ENCODE results near the gene TMEM238. TPM values are rescaled to one million over a fixed set of nuclear protein-coding genes. Genes with fewer than 3 reads are reported as not detected.

TMEM238 gene
- total RNA-seq, 1 experiment from 2014 or later = 6.7 TPM

DNA sequence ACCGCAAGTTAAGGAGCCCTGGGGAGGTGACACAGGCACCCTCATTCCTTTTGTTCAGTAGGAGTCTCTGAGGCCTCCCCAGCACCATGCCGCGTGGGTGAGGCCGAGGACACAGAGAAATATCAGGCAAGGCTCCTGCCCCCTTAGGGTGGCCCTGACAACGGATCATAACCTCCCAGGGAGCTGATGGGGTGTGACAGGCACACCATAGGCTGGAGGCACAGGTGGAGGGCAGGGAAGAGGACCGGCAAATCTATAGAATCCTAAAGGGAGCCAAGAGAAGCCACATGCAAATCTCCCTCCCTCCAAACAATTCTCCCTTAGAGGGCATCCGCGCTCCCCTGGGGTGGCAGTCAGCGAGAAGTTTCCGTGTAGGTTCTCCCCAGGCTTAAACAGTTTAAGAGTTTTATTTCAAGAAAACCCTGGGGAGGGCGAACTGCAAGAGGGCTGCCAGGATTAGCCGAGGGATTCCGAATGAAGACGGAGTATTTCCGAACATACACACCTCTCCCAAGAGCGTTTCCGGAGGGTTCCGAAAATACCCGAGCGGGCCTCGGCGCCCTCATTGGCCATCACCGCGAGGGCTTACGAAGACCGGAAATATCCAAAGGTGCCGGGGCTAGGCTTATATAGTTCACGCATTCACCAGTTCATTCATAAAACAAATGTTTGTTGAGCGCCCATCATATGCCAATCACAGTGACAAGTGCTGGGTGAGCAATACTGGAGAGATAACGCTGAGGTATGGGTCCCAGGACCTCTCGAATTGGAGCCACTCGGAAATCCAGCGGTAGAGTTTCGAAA, 1.0 kb upstream of the TMEM238 start:
- in situ Hi-C loops (cut with HindIII; ENCODE audit: low pct_unique_long_range_greater_than_20kb, low sequenced_read_pairs) = no loop called here
- peak; percentile 98 for DNase-seq (ENCODE audit: low read depth)

DNA sequence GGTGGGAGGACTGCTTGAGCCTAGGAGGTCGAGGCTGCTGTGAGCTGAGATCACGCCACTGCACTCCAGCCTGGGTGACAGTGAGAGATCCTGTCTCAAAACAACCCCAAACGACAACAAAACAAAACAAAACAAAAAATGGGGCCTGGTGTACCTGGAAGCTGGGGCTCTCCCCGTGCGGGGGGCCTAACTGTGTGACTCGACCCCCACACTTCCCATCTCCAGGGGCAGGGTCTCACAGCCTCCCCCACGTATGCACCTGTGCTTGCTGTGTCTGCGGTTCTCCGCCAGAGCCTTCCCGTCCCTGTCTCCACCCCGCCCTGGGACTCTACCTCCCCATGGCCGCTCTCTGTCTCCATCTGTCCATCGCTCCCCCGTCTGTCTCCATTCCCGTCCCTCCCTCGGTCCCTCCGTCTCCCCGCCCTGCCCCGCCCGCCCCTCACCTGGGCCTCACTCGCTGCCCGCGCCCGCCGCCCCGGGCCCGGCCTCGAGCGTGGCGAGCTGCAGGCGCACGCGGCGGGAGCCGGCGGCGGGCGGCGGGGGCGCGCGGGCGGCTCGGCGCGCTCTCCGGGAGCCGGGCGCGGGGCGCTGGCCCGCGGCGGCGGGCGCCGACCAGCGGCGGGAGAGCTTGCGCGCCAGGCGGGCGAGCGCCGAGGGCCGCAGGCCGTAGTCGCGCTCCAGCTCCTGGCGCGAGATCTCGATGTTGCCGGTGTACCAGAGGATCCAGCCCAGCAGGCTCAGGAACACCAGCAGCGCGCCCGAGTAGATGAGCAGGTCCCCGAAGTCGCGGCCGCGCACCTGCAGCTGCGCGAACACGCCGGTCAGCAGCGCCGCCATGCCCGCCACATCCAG, 587 bp downstream of the TMEM238 start:
- in situ Hi-C loops (cut with HindIII; ENCODE audit: low pct_unique_long_range_greater_than_20kb, low sequenced_read_pairs) = no loop called here
- peak; percentile 64 for DNase-seq (ENCODE audit: low read depth)

DNA sequence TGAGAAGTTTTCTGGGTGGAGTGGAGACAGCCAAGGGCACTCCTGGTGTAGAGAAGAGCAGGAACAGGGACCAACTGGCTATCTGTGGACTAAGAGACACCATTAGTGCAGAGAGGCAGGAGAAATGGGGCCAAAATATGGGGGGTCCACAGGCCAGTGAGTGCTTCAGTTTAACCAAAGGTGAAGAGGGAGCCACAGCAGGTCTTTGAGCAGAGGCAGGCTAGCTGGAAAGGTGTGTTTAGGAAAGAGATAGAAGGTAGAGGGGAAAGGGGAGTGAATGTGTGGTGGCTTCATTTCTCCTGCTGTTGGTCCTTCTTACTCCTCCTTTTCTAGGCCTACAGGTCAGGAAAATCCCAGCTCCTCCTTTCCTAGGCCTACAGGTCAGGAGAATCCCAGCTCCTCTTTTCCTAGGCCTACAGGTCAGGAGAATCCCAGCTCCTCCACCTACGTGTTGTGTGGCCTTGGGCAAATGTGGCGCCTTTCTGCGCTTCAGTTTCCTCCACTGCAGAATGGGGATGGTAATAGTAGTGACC, 1.5 kb downstream of the TMEM238 start:
- in situ Hi-C loops (cut with HindIII; ENCODE audit: low pct_unique_long_range_greater_than_20kb, low sequenced_read_pairs) = no loop called here
- no peak for DNase-seq (ENCODE audit: low read depth)

DNA sequence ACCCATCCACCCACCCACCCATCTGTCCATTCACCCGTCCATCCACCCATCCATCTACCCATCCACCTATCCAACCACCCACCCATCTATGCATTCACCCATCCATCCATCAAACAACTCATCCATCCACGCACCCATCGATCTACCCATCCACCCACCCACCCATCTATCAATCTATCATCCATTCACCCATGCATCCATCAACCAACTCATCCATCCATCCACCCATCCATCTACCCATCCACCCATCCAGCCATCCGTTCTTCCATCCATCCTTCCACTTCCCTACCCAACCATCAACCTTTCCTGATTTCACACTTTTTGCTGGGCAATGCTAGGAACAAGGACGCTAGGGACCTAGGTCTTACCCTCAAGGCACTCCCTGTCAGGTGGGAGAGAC, 2.1 kb downstream of the TMEM238 start:
- no peak for DNase-seq (ENCODE audit: low read depth)
- in situ Hi-C loops (cut with HindIII; ENCODE audit: low pct_unique_long_range_greater_than_20kb, low sequenced_read_pairs) = no loop called here

DNA sequence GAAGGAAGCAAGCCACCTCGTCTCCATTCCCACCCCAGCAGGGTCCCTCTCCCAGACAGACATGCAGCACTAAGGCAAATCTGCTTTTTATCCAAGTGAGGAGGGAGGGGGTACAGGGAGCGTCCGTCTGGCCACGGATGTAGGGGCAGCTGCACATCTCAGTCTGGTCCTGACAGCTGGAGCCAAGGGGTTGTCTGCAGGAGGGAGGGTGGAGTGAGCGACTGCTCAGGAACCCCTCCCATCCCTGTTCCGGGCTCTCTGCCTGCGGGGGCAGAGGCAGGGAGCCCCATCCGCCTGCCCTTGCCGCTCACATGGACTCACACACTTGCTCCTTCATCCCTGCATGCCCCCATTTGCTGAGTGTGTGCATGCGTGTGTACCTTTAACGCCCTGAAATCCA, 4.9 kb downstream of the TMEM238 start:
- in situ Hi-C loops (cut with HindIII; ENCODE audit: low pct_unique_long_range_greater_than_20kb, low sequenced_read_pairs) = no loop called here

DNA sequence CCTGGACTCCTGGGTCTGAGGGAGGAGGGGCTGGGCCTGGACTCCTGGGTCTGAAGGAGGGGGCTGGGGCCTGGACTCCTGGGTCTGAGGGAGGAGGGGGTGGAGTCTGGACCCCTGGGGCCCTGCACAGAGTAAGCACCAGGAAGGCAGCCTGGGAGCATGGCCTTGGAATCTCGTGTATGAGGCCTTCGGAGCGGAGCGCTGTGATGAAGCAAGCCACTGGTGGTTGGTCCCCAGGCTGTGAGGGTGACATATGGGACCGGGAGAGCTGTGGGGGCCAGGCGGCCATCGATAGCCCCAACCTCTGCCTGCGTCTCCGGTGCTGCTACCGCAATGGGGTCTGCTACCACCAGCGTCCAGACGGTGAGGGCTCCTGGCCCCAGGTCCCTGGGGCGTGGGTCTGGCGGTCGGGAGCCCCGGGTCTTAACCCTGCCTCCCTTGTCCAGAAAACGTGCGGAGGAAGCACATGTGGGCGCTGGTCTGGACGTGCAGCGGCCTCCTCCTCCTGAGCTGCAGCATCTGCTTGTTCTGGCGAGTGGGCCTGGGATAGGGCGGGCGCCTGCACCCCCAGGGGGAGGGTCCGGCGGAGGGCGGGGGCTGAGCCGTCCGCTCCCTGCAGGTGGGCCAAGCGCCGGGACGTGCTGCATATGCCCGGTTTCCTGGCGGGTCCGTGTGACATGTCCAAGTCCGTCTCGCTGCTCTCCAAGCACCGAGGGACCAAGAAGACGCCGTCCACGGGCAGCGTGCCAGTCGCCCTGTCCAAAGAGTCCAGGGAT, 6.5 kb downstream of the TMEM238 start:
- in situ Hi-C loops (cut with HindIII; ENCODE audit: low pct_unique_long_range_greater_than_20kb, low sequenced_read_pairs) = no loop called here
- DNase-seq (ENCODE audit: low read depth) = no peak

More for the DNA sequence above, 4.9 kb downstream of the TMEM238 start:
- no peak for DNase-seq (ENCODE audit: low read depth)

DNA sequence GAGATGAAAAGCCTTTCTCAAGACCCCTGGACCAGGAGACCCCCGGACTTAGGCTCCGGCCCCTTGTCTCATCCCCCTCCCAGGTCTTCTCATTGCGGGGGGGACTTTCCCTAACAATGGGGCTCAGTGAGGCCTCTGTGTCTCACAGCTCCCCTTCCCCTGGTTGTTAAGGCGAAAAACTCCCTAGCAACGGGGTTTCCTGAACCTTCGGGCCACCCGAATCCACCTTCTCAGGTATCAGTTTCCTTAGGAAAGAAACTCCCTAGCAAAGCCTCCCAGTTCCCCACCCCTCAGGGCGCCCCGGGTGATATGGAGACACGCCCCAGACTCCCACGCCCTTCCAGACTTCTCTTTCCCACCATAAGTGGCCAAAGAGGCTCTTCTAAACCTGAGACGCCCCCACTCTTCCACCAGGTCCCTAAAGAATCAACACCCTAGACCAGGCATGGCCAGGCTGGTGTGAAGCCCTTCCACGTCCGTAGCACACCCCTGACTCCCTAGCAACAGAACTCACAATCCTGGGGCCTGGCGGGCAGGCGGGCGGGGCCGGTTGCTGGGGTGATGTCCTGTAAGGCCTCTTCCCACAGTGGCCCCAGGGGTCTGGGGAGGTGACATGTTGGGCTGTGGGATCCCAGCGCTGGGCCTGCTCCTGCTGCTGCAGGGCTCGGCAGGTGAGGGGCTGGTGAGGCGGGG, 7.7 kb downstream of the TMEM238 start, which contains the start of gene TMEM190:
TMEM190 (plus strand) TSS at position 586 of the 693 bp plus-strand sequence; CDS start at position 614, 28 bp downstream.
- no peak for DNase-seq (ENCODE audit: low read depth)
- in situ Hi-C loops (cut with HindIII; ENCODE audit: low pct_unique_long_range_greater_than_20kb, low sequenced_read_pairs) = no loop called here

DNA sequence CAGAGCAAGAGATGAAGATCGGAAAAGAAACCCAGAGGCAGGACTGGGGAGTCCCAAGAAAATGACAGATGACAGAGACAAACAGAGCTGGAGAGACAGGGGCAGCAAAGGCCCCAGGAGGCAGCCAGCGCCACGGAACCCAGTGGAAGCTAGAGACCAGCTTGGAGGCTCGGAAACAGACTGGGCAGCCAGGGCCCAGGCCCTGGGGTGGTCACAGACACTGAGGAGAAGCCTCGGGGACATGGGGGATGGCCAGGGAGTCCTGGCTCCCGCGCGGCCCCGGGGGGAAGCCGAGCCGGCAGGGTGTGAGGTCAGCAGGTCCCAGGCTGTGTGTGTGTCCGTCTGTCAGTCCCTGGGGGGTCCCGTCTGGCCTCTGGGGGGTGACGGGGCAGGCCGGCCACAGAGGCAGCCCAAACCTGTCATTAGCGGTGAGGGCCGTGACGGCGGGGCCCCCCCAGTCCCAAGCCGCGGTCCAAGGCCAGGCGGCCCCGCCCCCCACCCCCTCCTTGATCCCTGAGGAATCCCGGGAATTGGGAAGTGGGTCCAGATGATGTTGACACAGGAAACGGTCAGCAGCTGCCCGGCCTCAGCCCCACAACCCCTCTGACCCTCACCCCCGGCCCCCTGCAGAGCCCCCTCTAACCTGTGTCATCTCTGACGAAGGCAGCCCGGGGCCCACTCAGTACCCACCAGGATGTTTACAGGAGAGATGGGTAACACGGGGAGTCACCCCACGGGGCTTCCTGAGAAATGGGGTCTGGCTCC, 9.9 kb downstream of the TMEM238 start:
- in situ Hi-C loops (cut with HindIII; ENCODE audit: low pct_unique_long_range_greater_than_20kb, low sequenced_read_pairs) = no loop called here
- no peak for DNase-seq (ENCODE audit: low read depth)

DNA sequence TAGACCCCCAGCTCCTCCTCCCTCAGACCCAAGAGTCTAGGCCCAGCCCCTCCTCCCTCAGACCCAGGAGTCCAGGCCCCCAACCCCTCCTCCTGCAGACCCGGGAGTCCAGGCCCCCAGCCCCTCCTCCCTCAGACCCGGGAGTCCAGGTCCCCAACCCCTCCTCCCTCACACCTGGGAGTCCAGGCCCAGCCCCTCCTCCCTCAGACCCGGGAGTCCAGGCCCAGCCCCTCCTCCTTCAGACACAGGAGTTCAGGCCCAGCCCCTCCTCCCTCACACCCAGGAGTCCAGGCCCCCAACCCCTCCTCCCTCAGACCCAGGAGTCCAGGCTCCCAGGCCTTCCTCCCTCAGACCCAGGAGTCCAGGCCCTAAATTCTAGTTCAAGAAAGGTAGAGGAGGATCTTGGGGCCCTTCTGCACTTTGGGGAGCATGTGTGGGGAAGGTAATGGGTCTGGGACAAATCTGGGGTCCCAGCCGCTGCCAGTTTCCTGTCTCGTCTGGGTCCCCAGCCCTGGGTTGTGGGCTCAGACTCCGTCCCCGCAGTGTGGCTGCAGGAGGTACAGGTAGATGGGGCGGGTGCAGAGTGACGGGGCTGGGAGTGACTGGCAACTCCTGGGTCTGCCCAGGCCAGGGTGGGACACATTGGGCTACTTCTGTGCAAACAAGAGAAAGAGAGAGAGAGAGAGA, 10.6 kb downstream of the TMEM238 start:
- in situ Hi-C loops (cut with HindIII; ENCODE audit: low pct_unique_long_range_greater_than_20kb, low sequenced_read_pairs) = no loop called here
- no peak for DNase-seq (ENCODE audit: low read depth)

DNA sequence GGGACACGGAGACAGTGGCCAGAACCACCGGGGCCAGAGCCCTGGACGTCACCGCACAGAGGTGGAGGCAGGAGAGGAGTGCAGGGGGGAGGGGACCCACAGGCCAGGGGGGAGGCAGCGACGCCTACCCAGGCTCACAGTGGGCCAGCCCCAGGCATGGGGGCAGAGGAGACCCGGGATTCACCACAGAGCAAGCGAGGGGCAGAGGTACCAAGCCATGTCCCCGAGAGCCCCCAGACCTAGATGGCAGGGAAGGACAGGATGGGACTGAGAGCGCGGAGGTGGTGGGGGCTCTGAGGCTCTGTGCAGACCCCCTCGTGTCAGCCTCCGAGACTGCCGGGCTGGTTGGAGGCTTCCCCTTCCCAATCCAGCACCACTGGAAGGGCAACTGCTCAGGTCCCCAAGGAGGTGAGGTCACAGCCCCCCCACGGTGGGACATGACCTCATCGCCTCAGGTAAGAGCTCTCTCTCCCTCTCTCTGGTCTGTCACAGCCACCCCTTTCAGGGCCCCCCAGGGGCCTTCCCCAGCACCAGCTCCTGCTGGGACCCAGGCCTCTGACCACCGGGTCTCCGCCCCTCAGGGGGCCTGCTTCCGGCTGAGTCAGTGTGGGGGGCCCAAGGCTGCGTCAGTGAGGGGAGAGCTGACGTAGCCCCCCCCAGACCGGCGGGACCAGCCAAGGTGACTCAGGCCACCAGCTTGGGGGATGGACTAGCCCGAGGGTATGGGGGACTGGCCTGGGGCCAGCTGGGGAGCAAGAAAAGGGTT, 11.6 kb downstream of the TMEM238 start:
- DNase-seq (ENCODE audit: low read depth) = no peak
- in situ Hi-C loops (cut with HindIII; ENCODE audit: low pct_unique_long_range_greater_than_20kb, low sequenced_read_pairs) = no loop called here

DNA sequence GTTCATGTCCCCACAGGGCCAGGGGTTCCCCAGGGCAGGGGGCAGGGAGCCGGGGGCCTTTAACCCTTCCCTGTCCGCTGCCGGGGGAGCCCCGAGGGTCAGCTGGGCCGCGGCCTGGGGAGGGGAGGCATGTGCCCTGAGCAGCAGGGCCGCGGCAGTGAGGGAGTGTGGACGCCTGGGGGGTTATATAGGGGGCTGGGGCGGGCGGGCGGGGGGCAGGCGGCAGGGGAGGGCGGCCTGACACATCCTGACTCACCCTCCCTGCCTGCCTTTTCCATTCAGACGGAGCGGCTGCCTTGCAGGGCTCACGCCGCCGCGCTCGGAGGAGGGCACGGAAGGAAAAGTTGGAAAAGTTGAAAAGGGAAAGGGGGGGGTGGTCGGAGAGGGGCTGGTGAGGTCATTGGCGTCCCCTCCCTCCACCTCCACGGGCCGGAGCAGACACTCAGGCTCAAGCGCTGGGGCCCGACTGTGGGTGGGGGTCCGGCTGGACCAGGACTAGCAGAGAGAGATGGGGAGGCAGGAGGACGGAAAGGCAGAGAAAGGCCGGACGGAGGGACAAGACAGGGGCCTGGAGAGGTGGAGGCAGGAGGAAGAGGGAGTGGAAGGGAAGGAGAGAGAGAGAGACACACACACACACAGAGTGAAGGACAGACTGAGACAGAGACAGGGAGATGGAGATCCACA, 13.6 kb downstream of the TMEM238 start, which contains the start of gene IL11:
IL11 (minus strand) TSS at position 159 of the 684 bp plus-strand sequence; CDS start at position 6, 153 bp downstream.
- no peak for DNase-seq (ENCODE audit: low read depth)
- in situ Hi-C loops (cut with HindIII; ENCODE audit: low pct_unique_long_range_greater_than_20kb, low sequenced_read_pairs) = no loop called here

DNA sequence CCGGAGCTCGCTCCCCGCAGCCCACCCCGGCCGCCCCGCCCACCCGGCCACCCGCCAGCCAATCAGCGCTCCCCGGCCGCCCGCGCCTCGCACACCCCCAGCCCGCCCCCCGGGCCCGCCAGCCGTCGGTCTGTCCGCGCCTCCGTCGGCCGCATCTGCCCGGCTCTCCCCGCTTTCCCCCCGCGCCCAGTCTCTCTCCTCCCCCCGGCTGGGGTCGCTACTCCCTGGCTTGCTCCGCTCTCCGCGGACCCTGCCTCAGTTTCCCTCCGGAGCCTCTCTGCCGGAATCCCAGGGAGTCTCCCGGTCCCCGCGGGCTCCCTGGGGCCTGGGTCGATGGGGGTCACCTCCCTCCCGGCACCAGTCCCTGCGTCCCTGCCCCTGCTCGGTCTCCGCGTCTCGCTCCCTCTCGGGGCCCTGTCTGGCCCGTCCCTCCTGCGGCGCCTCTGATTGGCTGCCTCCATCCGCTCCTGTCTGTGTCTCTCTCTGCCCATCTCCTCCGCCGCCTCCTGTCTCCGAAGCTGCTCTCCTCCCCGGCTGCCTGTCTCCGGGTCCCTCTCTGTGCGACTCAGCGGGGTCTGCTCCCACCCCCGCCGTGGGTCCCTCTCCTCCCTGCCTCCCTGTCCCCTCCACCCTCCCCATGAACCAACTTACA, 14.3 kb downstream of the TMEM238 start:
- peak; percentile 50 for DNase-seq (ENCODE audit: low read depth)

DNA sequence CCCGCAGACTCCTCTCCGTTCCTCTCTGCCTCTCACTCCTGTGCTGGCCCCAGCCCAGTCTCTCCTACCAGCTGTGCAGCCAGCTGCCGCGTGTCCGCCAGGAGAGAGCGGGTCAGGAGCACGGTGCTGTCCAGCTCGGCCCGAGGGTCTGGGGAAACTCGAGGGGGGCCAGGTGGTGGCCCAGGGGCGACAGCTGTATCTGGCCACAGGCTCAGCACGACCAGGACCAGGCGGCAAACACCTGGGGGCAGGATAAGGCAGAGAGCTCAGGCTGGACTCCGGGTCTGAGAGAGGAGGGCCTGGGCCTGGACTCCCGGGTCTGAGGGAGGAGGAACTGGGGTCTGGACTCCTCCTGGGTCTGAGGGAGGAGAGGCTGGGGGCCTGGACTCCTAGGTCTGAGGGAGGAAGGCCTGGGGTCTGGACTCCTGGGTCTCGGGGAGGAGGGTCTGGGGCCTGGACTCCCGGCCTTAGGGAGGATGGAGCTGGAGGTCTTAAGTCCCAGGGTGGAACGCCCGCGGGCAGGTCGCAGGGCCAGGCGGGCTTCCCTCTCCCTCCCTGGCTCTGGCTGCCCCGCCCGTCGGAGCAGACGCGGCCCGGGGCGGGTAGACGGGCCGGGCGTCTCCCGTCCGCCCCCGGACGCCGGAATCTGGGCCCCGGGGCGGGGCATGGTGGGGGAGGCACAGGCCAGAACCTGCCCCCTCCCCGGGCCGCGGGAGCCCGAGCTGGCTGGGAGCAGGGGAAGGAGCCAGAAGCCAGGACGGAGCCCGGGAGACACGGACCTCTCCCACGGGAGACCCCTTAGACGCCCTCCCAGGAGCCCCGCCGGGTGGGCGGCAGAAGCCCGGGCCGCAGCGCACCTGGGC, 15.2 kb downstream of the TMEM238 start:
- in situ Hi-C loops (cut with HindIII; ENCODE audit: low pct_unique_long_range_greater_than_20kb, low sequenced_read_pairs) = no loop called here
- DNase-seq (ENCODE audit: low read depth) = no peak

More for the DNA sequence above, 14.3 kb downstream of the TMEM238 start:
- in situ Hi-C loops (cut with HindIII; ENCODE audit: low pct_unique_long_range_greater_than_20kb, low sequenced_read_pairs) = no loop called here

DNA sequence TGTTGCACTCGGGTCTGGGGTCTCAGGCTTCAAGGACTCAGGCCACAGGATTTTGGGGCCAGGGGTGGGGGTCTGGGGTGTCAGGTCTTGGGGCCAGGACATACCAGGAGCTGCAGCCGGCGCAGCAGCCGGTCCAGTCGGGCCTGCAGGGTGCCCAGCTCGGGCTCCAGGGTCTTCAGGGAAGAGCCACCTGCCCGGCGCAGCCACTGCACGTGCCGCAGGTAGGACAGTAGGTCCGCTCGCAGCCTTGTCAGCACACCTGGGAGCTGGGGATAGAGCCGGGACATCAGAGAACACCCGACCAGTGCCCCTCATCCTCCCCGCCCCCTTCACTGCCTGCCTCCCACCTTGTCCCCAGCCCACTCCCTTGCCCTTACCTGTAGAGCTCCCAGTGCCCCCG, 16.0 kb downstream of the TMEM238 start:
- in situ Hi-C loops (cut with HindIII; ENCODE audit: low pct_unique_long_range_greater_than_20kb, low sequenced_read_pairs) = no loop called here
- DNase-seq (ENCODE audit: low read depth) = no peak

Data from Caki2 (cell line).